ENCODE measurements around the gene TRAPPC1.

Gene TRAPPC1

DNA sequence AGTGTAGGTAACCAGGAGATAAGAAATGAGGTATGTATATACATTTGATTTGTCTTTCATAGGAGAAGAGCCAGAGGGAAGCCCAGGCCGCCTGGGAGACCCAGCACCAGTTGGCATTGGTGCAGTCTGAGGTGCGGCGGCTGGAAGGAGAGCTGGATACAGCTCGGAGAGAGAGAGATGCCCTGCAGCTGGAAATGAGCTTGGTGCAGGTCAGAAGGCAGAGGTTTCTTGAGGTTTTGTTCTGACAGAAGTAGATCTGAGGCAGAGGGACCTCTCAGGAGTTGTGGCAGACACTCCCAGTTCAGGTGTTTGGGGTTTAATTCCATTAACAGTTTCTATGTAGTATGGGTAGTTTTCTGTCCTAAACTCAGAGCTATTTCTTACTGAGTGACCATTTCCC is 8.3 kb upstream of the TRAPPC1 start:
- no peak for DNase-seq

DNA sequence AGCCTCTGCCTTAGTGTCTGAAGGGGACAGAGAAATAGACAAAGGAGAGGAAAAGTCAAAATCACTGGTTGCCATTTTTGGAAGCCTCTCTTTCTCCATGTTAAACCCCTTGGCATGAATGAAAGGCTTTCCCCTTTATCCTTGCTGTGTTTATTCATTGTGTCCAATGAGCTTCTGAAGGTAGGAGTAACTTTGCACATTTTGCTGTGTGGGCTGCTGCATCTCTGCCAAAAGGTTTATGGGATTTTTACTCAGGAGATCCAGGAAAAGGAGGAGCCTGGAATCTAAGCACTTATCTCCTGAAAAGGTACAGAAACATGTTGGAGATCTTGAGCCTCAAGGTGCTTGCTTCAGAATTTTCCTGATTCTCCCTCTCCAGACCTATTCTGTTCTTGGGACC is 4.1 kb upstream of the TRAPPC1 start:
- DNase-seq = no peak

DNA sequence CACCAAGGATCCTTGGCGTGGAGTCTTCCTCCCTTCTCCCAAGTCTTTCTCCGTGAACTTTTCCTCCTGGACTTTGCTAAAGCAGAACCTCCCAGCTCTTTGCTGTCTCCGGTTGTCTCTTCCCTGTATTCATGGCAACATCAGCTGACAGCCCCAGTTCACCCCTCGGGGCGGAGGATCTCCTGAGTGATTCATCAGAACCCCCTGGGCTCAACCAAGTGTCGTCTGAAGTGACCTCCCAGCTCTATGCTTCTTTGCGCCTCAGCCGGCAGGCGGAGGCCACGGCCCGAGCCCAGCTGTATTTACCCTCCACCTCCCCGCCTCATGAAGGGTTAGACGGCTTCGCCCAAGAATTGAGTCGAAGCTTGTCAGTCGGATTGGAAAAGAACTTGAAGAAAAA is 1.2 kb upstream of the TRAPPC1 start:
- peak; percentile 25 to 53 for DNase-seq

DNA sequence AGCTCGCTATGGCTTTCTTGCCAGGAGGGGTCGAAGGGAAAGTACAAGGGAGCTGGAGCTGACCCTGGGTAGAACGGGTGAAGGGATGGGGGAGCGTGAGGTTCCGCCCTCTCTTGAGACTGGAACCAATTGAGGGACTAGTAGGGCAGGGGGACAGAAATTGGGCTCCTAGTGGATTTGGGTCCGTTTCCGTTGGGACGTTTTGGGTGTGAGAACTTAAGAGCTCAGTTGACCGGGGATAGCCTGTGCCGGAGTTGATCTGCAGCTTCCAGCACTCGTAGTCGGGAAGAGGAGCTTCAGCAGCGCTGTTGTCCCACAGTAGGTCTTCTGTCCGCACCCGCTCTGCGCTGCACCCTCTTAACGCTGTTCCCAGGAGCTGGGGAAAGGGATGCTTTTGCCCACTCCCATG is 741 bp upstream of the TRAPPC1 start:
- peak; percentile 20 to 41 for DNase-seq

DNA sequence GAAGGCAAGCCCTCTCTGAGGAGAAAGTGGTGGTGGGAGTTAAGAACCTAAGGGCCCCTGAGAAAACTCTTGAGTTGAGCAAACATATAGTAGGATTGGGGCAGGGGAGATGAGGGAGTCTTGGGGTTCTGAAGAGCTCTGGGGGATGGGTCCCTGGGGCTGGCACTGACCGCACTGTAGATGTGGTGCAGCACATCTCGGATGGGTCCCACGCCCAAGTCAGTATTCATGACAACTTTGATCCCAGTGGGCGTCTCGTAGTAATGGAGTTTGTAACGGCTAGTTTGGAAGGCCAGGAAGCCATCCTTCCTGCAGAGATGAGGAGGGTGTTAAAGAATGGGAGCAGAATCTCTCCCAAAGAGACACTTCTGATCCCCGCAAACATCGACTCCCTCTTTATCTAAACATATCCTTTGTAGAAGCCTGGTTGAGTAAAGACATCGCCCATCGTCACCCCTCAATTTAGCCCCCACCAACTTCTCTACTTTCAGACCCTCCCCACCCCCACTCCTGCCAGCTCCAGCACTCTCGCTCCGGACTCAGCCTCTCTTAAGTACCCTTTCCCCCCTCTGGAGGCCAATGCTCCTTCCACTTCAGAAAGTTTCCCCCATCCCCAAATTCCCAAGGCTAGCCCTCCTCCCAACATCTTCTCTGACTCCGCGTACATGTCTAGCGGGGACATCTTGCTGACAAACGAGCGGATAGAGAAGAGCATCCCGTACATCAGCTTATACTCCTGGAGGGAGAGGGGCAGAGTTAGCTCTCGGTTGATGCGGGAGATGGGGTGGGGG is 710 bp downstream of the TRAPPC1 start:
- DNase-seq = no peak

GRCh38 chr17:7929158-7930023 is 2.4 kb downstream of the TRAPPC1 start, which contains the start of gene KCNAB3:
Gene KCNAB3, minus strand, starts transcription at chr17:7929856. Its CDS starts 421 bp downstream, at chr17:7929435.
- DNase-seq = peak; percentile 53 to 68

- no peak for DNase-seq
Observed at GRCh38 chr17:7927596-7927995, 4.2 kb downstream of the TRAPPC1 start.

- DNase-seq = peak; percentile 83 to 89
Observed at GRCh38 chr17:7922845-7923628, 8.7 kb downstream of the TRAPPC1 start.

DNA sequence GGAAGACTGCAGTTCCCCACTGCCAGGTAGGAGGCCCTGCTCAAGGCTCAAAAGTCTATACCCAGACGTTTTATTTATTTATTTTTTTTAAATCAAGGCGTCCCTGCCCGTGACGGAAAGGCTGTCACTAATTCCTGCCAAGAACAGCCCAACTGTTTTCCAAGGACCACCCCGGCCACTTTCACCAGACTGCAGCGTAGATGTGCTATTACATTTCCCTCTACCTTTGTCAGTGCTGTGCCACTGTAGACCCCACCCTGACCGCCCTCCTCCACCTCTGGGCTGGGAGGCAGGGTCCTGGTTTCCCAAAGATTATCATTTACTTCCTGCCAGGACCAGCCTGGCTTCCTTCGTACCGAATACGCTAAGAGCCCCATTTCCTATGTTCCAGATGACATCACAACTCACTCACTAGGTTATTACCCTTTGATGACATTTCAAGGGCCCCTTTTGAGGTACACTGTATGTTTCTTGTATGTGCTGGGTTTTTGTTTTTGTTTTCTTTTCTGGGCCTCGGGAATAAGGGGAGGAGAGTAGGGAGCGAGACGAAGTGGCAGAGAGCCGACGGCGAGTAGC is 9.4 kb downstream of the TRAPPC1 start:
- no peak for DNase-seq

- DNase-seq = no peak
Observed at GRCh38 chr17:7916808-7917207, 14.9 kb downstream of the TRAPPC1 start.

DNA sequence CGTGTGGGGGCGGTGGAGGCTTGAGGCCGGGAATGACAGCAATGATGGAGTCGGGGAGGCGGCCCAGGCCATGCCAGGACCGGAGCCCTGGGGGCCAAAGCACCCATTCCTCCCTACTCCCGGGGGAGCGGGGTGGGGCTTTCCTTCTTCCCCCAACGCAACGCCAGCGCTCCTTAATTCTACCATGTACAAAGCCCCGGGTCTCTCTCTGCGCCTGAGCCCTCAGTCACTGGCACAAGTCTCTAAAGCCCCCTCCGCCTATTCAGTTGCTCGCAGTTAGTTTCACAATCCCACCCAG is 15.4 kb downstream of the TRAPPC1 start:
- DNase-seq = no peak

DNA sequence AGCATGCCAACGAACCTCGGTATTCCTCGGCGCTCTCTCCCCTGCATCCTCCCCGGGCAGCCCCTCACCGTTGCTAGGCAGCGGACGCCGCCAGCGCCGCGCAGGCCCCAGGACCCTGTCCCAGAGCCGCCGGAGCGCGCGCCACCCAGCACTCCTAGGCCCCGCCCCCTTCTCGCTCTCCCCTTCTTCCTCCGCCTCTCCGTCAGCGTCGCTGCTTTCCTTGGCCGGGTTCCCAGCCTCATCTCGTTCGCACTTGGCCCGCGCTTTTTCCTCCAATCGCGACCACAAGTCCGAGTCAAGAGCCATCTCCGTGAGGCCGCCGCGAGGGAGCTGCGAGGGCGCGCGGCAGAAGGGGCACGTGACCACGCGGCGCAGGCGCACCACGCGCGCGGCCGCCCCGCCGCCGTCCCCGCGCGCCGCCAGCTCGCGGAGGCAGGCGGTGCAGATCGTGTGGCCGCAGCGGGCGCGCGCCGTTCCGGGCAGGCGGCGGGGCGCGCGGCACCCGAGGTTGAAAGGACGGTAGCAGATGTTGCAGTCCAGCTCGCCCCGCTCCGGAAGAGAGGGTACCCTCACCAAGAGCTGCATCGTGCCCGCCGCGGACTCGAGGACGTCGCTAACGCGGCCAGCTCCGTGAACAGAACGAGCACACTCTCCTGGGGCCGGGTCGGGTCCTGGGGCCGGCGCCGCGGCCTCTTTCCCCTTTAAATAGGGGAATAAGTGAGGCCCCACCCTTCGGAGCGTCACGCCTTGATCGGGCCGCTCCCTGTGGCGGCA is 15.9 kb downstream of the TRAPPC1 start, which contains the start of gene RNF227:
Gene RNF227 (minus strand): TSS at position 679 of the 774 bp plus-strand sequence. CDS start 94 bp downstream, at position 585.
- peak; percentile 86 to 88 for DNase-seq

DNA sequence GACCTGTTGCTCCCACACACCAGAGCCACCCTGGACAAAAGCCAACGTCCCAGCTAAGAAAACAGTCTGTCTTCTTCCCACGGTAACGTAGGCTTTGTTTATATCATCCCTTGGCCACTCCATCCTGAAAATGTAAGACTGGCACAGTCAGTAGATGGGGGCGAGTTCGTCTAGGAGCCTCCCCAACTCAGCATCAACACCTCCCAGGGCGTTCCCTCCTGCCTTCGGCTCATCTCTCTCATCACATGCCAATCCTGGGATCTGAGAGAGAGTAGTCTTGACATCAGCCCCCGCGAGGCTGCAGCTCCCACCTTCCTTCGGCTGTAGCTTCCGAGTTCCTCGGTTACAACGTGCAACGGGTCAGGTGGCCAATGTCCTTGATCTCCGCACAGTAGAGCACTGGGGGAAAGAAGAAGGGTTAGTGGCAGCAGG is 16.6 kb downstream of the TRAPPC1 start:
- no peak for DNase-seq

- peak; percentile 72 to 85 for DNase-seq
Observed at GRCh38 chr17:7912927-7913524, 18.7 kb downstream of the TRAPPC1 start.

DNA sequence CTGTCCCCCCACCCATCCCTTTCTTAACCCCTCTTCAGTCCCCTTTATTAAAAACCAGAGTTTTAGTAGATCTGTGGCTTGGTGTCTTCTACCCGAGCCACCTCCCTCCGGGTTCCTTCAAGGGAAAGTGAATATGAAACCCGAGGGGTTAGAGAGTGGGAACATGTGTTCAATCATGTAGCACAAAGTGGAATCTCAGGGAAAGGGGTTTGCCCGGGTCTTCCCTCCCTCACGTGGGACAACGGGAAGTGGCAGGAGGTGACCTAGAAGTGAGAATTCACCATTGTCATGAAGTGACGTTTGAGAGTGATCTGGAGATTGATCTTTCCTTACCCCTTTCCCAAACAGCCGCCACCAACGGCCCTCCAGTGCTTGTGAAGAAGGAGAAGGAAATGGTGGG is 20.6 kb downstream of the TRAPPC1 start:
- DNase-seq = no peak

GRCh38 chr17:7910711-7911110 is 21.0 kb downstream of the TRAPPC1 start:
- DNase-seq = no peak

DNA sequence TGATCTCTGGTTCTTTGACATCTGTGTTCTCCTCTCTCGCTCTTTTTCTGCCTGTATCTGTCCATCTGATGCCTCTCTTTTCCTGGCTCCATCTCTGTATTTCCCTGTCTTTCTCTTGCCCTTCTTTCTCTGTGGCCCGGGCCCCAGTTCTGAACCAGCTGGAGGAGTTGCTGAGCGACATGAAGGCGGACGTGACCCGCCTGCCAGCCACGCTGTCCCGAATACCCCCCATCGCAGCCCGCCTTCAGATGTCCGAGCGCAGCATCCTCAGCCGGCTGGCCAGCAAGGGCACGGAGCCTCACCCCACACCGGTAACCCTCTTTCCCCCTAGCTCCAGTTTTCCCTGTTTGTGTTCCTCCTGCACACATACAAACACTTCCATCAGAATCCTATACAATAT is 21.5 kb downstream of the TRAPPC1 start:
- DNase-seq = no peak

DNA sequence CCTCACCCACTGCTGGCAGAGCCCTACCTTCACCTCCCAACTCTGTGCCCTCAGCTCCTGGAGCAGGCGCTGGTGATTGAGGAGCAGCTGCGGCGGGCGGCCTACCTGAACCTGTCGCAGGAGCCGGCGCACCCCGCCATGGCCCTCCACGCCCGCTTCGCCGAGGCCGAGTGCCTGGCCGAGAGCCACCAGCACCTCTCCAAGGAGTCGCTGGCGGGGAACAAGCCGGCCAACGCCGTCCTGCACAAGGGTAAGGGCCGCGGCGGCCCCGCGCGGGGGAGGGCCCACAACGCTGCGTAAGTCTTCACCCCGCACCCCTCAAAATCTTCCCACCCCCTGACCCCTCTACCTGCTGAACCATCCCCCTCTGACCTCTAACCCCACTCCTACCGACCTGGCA is 22.7 kb downstream of the TRAPPC1 start:
- DNase-seq = no peak

- no peak for DNase-seq
Observed at GRCh38 chr17:7903154-7904103, 28.3 kb downstream of the TRAPPC1 start.

DNA sequence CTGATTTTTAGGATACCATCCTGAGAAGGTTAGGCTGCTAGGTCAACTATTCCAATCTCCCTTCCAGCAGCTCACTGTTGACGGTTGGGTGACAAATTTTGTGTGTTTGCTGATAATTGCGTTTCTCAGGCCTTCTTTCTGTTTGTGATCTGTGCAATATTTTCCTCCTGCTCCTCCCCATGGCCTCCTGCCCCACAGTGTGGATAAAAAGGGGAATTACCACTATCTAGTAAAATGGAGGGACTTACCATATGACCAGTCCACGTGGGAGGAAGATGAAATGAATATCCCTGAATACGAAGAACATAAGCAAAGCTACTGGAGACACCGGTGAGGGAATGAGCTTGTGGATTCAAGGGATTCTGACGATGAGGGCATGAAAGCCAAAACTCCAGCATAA is 34.0 kb downstream of the TRAPPC1 start:
- DNase-seq = peak; percentile 34 to 57

Measured in CD4-positive, alpha-beta T cell treated with Interferon alpha-2 for 1 hour (primary cell).